ENCODE data around the gene SPATA9.
"Not testable (repeated sequence)": the region's sequence is repeated elsewhere in the genome, so short reads cannot be mapped to it uniquely, and the experiment has no call there.

The SPATA9 gene

DNA sequence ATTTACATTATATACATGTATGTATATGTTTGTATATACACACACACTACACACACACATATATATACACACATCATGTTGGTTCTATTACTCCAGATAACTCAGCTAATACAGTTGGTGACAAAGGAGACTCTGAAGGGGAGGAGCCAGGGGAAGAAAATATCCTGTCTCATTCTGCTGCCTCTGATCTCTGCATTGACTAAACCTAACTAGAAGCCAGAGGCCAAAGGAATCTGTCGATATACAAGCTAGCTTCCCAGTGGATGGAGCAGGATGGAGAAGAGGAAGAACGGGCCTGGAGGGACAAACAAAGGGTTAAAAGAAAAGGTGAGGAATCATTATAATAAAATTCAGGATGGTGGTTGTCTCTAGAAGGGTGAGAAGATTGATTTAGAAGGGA is 34.6 kb upstream of the SPATA9 start:
- no peak for DNase-seq (ENCODE audit: low spot score)

DNA sequence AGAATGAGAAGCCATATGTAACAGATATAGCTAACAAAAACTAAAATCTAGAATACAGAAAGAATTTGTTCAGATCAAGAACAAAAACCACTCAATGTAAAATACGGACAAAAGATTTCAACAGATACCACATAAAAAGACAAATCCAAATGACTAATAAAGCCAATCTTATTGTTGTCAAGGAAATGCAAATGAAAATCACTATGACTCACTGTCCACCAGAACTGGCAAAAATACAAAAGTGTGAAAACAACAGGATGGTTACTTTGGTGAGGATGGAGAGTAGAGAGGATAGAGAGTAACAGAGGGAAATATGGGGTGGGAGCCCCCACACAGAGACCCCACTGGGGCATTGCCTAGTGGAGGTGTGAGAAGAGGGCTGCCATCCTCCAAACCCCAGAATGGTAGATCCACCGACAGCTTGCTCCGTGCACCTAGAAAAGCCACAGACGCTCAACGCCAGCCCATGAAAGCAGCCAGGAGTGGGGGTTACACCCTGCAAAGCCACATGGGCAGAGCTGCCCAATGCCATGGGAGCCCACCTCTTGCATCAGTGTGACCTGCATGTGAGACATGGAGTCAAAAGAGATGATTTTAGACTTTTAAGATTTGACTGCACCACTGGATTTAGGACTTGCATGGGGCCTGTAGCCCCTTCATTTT is 33.1 kb upstream of the SPATA9 start:
- no peak for DNase-seq (ENCODE audit: low spot score)

DNA sequence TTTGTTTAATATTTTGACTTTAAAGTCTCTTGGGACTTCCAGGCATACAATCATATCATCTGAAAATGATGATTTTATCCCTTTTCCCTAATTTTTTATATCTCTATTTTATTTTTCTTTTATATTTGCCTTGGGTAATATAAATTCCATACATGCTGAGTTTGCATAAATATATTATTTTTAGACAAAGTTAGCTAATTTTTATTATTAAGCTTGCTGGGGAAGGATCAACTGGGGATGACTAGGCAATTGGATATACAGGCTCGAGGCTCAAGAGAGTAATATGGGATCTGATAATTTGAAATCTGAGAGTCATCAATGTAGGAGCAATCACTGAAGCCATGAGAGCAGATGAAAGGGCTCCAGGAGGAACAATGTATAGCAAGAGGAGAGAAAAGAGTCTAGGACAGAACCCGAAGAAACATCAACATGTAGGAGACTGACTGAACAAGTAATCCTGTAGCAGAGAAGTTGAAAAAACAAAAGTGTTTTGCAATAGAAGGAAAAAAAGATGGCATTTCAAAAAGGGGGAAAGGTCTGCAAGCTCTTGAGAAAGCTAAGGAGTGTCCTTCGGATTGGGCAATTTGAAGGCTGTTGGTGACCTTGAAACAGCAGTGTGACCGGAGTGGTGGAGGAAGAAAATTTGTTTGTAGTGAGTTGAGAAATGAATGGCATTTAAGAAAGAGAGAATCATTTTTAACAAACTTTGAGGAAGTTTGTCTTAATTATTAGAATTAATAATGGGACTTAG is 31.3 kb upstream of the SPATA9 start:
- no peak for DNase-seq (ENCODE audit: low spot score)

DNA sequence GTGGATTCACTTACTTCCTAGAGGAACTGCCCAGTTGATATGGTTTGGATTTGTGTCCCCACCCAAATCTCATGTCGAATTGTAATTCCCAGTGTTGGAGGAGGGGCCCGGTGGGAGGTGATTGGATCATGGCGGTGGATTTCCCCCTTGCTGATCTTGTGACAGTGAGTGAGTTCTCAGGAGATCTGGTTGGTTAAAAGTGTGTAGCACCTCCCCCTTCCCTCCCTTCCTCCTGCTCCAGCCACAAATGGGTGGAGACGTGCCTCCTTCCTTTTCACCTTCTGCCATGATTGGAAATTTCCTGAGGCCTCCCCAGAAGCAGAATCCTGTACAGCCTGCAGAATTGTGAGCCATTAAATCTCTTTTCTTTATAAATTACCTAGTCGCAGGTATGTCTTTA is 30.5 kb upstream of the SPATA9 start:
- DNase-seq (ENCODE audit: low spot score), result not testable (repeated sequence)

DNA sequence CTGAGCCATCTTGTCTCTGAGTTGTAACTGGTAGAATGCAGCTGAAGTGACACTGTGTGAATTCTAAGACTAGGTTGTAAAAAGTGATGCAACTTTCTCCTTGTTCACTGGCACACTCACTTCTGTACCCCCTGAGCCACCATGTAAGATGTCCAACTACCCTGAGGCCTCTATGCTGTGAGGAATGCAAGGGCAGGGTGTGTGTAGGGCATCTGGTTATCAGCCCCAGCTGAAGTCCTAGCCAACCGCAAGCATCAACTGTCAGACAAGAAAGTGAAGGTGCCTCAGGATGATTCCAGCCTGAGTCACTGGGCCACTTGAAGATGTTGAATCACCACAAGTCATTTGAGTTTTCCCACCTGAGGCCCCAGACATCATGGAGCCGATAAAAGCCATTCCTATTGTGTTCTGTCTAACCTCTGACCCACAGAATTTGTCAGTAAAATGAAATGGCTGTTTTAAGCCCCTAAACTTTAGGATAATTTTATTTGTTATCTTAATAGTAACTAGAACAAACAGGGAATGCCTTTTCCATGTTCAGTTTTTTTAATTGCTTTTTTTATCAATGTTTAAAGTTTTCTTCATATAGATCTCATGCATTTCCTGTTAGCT is 29.7 kb upstream of the SPATA9 start:
- no peak for DNase-seq (ENCODE audit: low spot score)

DNA sequence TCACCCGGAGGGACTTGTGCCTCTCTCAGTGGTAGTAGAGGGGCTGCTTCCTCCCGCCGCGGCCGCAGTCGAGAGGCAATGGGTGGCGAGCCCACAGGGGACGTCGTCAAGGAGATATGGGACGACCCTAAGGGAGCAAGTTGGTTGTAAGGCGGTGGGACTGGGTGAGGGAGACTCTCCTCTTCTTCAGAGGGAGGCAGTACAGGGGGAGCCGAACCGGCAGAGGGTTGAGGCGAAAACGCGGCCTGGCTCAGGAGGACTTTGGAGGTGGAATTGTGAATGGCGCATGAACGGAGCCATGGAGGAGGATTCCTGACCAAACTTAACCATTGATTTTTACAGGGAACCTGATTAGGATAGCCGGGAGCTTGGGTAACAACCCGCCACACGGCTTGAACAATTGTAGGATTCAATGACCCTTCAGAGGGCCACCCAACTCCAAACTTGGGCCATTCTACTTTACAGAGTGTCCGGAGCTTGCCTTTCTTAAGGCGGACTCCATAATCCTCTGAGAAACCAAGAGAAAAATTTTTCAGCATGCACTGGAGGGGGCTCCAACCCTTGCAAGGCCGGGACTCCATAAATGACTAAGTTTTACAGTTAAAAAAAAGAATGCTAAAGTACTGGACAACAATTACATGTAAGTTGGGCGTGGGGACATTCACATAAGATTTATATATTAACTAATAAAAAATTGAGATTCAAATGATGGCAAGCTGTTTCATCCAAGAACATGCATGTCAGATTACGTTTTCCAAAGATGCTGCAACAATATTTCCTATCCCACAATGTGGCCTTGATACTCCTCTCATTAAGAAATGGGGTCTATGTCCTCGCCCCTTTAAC is 28.9 kb upstream of the SPATA9 start:
- DNase-seq (ENCODE audit: low spot score), result no peak

DNA sequence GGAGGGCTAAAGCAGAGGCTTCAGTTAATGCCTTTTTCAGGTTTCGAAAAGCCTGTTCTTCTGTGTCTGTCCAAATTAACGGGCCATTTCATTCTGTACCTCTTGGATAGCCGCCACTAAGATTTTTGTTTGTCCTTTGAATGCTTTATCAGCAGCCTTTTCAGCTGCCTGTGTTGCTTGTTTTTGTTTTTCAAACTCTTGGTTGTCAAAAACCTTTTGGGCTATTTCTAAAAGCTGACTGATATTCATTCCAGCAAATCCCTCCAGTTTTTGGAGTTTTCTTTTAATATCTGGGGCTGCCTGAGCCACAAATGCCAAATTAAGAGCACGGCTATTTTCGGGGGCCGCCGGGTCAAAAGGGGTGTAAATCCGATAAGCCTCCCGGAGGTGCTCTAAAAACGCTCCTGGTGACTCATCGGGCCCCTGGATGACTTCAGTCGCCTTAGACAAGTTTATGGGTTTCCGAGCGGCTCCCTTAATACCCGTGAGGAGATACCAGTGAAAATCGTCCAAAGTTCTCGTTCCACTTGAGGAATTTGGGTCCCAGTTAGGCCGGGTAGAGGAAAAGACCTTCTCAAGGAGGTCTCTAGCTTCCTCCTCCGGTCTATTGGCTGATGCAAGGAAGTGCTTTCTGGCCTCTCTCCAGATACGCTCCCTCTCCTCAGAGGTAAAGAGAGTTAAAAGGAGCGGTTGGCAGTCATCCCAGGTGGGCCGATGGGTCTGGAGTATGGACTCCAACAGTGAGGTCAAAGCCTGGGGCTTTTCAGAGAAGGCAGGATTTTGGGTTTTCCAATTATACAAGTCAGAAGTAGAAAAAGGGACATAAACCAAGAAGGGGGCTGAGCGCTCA is 28.1 kb upstream of the SPATA9 start:
- DNase-seq (ENCODE audit: low spot score), result not testable (repeated sequence)

DNA sequence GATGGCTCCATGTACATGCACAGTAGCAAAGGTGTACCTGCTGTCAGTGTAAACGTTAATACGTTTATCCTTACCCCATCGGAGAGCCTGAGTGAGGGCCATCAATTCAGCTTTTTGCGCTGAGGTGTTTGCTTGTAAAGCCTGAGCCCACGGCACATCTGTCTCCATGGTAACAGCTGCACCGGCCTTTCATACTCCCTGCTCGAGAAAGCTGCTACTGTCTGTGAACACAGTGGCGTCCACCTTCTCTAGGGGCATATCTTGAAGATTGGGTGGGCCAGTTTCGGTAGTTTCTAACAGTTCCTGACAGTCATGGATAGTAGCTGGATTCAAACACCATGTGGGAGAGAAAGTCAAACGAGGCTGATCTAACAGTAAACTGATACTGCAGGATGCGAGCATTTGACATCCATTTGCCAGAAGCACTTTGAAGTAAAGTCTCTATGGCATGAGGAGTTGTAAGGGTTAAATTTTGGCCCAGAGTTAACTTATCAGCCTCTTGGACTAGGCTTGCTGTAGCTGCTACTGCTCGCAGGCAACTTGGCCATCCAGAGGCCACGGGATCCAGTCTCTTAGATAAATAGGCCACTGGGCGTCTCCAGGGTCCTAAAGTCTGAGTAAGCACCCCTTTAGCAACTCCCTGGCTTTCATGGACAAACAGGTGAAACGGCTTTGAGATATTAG is 27.3 kb upstream of the SPATA9 start:
- DNase-seq (ENCODE audit: low spot score), result no peak

DNA sequence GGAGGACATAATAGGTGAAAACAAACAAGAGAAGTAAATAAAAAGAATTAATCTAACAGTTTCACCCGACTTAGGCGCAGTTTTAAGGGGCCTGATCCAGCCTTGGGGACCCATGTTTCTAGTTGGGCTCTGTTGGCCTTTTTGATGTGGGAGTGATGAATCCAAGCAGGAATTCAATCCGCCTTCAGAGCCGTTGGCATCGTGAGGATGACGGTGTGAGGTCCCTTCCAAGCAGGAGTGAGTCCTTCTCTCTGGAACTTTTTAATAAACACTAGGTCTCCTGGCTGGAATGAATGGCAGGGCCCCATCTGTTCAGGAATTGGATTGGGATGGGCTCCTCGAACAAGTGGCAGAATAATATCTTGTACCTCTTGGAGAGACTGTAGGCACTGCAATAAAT is 26.1 kb upstream of the SPATA9 start:
- DNase-seq (ENCODE audit: low spot score), result no peak

DNA sequence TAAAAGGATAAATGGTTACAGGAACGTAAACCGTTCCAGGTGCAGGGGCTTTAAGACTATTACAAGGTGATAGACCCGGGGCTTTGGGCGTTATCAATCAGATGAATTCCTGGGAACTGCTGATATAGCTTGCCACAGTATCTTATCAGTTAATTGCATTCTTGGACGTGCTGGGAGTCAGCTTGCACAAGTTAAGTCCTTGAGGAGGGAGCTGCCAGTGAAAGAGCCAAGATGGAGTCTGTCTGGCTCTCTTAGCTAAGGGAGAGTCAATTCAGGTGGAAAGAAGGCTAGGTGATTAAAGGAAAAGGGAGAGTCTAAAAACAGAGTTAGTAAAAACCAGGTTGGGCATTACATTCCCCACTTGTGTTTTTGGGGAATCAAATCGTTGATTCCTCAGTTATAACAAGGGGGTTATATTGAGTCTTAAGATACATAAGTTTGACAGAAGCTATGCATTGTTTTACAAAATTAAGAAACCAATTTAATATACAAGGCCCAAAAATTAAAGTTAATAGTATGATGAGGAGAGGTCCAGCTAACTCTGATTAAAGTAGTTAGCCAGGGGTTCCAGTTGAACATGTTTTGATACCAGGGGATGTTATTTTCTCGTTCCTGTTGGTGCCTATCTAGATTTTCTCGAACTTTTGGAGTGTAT is 24.9 kb upstream of the SPATA9 start:
- DNase-seq (ENCODE audit: low spot score), result not testable (repeated sequence)

DNA sequence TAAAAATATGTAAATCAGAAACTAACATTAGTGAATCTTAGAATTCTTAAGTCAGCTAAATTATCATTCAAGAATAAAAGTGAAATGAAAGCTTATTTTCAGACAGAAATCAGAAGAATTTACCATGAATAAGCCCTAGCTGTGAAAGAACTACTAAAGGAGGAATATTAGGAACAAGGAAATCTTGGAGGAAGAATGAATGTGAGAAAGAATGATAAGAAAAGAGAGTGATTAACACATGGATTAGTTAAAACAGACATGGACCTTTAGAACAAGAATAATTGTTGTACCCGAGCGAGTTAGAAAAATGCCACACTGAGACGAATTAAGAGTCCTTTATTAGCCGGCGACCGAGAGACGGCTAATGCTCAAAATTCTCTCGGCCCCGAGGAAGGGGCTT is 24.3 kb upstream of the SPATA9 start:
- no peak for DNase-seq (ENCODE audit: low spot score)

DNA sequence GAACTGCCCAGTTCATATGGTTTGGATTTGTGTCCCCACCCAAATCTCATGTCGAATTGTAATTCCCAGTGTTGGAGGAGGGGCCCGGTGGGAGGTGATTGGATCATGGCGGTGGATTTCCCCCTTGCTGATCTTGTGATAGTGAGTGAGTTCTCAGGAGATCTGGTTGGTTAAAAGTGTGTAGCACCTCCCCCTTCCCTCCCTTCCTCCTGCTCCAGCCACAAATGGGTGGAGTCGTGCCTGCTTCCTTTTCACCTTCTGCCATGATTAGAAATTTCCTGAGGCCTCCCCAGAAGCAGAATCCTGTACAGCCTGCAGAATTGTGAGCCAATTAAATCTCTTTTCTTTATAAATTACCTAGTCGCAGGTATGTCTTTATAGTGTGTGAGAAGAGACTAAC is 23.4 kb upstream of the SPATA9 start:
- not testable (repeated sequence) for DNase-seq (ENCODE audit: low spot score)

DNA sequence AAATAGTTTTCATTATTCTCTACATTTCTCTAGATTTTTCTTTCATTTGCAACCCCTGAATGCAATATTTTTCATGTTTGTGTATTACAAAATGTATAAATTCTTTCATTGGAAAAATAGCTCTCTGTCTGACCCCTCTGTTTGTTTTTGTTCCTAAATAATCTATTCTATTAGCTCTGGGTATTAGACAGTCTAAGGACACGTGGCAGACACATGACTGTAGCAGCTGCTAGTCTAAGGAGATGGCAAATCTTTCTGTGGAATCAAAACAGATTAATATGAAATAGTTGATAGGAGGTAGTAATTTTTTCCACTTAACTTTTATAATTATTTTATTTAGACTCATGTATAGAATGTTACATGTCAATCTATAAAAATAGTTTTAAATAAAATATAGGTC is 21.4 kb upstream of the SPATA9 start:
- no peak for DNase-seq (ENCODE audit: low spot score)

DNA sequence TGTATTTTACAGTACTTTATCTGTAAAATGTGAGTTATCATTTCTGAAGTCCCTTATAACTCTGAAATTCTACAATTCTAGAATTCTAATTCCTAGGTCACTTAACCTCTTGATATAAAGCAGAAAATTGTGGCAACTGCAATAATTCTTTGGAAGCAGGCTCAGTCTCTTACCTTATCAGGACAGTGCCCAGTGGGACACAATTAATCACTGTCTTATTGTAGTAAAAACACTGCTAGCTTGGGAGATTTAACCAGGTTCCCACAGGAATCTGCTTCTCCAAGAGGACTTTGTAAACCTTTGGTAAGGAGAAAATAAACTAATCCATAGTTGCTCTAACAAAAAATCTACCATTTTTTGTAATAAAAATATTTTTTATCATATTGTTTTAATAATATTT is 18.3 kb upstream of the SPATA9 start:
- no peak for DNase-seq (ENCODE audit: low spot score)

DNA sequence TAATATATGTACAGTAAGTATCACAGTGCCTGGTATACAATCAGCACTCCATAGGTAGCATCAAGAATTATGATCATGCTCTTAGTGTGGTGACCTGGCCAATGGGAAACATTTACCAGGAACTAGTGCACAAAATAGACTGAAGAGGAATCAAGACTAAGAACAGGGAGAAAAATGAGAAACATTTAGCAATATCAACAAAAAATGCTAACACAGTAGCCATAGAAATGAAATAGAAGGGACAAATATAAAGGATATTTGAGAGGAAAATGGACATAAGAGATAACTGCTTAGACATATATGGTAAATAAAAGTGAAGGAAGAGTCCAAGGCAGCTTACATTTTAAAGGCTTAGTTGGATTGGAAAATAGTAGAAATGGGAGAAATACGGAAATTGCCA is 16.5 kb upstream of the SPATA9 start:
- DNase-seq (ENCODE audit: low spot score), result no peak

DNA sequence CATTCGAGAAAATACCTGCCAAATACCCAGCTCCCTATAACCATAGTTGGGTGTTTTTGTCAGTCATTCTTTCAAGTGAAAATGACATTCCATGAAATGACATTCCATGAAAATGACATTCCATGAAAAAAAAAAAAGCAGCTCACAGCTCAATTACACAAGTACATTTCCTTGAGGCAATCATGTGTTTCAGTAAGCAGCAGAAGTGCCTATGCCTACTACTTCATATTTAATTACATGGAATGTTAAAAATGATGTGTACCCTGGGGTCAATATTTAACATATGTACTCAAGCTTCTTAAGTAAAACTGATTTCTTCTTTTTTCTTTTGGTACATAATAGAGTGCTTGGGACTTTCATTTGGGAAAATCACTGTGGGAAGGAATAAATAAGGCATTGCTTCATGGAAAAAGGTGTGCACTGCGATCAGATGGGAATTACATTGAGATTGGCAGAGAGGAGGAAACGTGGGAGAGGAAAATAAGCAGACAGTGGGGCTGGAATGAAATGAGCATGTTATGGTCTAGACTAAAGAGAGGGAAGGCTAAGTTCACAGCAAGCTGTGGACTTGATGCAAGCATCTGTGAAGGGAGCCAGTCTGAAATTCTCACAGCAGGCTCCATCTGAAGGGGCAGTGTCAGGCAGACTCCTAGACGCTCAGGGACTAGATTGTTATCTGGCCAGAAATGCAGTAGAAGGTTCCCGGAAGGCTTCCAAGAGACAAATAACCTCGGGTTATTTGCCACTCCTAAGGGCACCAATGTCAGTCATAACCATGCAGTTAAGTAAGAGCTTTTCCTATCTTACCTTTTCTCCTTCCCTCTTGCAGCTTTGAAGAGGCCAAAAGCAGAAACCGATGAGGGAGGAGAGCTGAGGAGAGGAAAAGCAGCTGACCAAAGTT is 15.2 kb upstream of the SPATA9 start:
- no peak for DNase-seq (ENCODE audit: low spot score)

DNA sequence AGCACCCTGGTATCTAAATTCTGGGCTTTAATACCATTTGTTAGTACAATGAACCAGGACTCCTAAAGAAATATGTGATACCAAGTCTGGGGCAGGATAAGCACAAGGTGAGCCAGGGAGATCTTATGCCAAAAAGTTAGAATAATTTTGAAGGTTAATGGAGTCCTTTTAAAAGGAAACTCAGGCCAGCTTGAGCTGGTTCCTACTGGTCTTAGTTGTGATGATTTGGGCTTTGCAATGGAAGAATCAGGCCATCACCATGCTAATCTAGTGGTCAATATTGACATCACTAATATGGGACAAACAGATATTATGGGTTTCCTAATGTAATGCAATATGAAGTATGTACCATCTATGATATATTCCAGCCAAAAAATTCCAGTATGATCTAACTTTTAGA is 7.5 kb upstream of the SPATA9 start:
- no peak for DNase-seq (ENCODE audit: low spot score)

DNA sequence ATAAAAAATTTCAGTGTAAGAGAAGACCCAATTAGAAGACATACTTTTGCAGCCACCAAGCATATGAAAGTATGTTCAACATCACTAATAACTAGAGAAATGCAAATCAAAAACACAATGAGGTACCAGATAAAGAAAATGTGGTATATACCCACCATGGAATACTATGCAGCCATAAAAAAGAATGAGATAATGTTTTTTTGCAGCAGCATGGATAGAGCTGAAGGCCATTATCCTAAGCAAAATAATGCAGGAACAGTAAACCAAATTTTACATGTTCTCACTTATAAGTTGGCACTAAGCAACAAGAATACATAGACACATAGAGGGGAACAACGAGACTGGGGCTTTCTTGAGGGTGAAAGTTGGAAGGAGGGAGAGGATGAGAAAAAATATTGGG is 6.9 kb upstream of the SPATA9 start:
- DNase-seq (ENCODE audit: low spot score), result no peak

DNA sequence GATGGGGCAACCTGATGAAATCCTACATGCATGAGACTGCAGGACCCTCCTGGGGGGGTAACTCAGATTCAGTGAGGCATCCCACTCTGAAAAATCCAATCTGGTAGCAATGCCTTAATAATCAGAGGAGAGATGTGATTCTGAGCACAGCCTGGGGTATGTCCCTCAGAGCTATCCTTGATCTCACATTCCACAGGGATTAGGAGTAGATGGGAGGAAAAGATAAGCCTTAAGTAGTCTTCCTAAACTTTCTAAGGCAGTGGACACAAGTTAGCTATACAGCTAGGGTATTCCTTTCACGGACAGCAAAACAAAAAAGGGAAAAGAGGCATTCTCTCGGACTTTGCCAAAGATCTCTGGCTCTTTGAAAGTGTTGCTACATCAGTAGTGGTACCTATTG is 3.9 kb upstream of the SPATA9 start:
- no peak for DNase-seq (ENCODE audit: low spot score)
